Measurements from ENCODE around the gene RAP1GAP2. TPM values are rescaled to one million over a fixed set of nuclear protein-coding genes. Genes with fewer than 3 reads are reported as not detected.

Gene RAP1GAP2
- total RNA-seq, 2 experiments from 2014 or later: 0.64 to 0.86 TPM

DNA sequence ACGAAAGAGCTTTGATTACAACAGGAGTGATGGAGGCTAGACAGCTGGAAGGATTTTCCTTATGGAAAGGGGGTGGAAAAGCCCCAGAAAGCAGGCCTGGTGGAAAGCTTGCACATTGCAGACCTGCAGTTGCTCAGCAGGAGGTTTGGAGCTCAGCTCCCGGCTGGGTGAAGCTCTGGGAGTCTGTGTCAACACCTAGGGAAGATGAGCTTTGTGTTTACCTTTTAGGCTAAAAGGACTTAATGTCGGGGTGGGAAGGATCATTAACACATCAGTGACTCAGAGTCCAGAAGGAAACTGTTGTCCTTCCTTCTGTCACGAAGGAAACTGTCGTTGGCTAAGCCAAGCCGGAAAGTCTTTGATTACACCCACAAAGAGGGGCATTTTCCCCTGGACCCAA, 48.2 kb downstream of the RAP1GAP2 start:
- H3K4me3 Mint-ChIP-seq: no peak overlapping the region
- no peaks in the 10 kb centered on the region for H3K27me3 Mint-ChIP-seq
- ATAC-seq (no peak), DNase-seq (no peak)
- H3K36me3 Mint-ChIP-seq (ENCODE audit: low read depth): no peaks in the 10 kb centered on the region
- no peak overlapping the region for H3K27ac Mint-ChIP-seq
- no peaks in the 10 kb centered on the region for H3K9me3 Mint-ChIP-seq (ENCODE audit: low read depth)
- peaks cover 15% of the 10 kb centered on the region for H3K4me1 Mint-ChIP-seq
- intact Hi-C loops (cut with DNase I, micrococcal nuclease): no loop called here
- ChIA-PET POLR2A (no interaction called here), CTCF (interaction anchor here (0.5 to 0.7 kb wide), 3 partner anchors 10 to 87 kb away, joined by 3 read pairs; no protein-coding TSS in a partner anchor)

DNA sequence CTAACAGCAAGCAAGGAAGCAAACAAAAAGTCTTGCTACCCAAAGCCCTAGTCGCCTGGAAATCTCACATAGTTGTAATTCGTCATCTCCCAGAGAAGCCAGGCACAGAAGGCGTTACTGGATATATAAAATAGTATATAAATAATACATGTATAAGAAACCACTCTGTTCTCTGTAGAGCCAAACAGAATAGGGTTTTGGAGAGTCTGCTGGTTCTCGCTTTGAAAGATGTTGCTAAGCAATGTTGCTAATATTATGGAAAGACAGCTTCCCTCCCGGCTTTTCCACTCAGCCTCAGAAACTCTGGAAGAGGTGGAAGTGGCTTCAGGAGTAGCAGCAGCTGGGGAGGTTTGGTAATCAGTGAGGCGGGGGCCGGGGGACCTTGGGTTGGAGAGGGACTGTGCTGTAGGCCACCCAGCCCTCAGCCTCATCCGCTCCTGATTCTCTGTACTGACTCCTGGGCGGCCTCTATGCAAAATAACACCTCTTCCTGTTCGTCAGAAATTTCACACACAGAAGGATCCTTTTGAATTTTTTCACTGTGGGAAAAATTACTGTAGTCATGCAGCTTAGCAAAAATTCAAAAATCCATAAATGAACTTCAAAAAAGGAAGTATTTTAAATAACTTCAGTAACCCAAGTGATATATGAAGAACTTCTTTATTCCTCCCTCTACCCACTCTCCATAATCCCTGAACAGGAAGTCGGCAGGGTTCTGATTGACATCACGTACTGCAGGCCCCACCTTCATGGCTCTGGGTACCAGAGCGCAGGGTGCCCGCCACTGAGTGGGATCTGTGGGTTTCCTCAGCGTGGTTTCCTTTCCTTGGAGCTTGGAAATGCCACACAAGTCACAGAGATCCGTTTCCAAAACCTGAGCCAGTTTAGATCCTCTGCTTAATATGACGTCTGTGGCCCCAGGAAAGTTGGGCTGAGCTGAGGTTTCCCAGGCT, 51.4 kb downstream of the RAP1GAP2 start:
- Mint-ChIP-seq H3K4me1 (peaks cover 15% of the 10 kb centered on the region), H3K9me3 (ENCODE audit: low read depth) (no peaks in the 10 kb centered on the region), H3K27ac (no peak overlapping the region), H3K27me3 (peaks cover 13% of the 10 kb centered on the region), H3K36me3 (ENCODE audit: low read depth) (no peaks in the 10 kb centered on the region), H3K4me3 (no peak overlapping the region)
- DNase-seq (peak; percentile 16), ATAC-seq (no peak)
- intact Hi-C loops (cut with DNase I, micrococcal nuclease): loop anchor here (1.0 to 2.0 kb wide), 3 partner anchors 59 to 166 kb away; no protein-coding TSS in a partner anchor
- POLR2A ChIA-PET: interaction anchor here (0.6 kb wide), 1 partner anchor 18 kb away, joined by 3 read pairs; no protein-coding TSS in a partner anchor
- CTCF ChIA-PET: interaction anchor here (0.6 to 5.3 kb wide), 20 partner anchors 9 to 170 kb away, joined by 3 to 39 read pairs (median 4); no protein-coding TSS in a partner anchor

DNA sequence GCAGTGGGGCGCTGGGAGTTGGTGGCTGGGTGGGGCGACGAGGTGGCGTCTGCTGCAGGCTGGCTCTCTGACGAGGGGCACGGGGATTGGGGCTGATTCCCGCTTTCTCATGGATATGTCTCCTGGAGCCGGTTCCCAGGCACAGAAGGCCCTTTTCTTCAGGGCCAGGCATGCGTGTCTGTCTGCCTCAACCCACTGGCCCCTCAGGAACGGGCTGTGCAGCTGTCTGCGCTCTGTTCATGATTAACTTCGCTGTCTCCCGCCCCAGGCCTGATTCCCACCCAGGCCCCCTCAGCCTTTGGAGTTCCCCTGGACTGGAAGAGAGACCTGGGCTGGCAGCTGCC, 53.1 kb downstream of the RAP1GAP2 start:
- Mint-ChIP-seq H3K36me3 (ENCODE audit: low read depth) (no peaks in the 10 kb centered on the region), H3K4me3 (no peak overlapping the region), H3K27ac (no peak overlapping the region), H3K9me3 (ENCODE audit: low read depth) (no peaks in the 10 kb centered on the region), H3K4me1 (peaks cover 15% of the 10 kb centered on the region), H3K27me3 (peaks cover 15% of the 10 kb centered on the region)
- intact Hi-C loops (cut with DNase I, micrococcal nuclease): loop anchor here (1.0 to 2.0 kb wide), 2 partner anchors 58 to 81 kb away; no protein-coding TSS in a partner anchor
- ChIA-PET POLR2A (no interaction called here), CTCF (interaction anchor here (0.5 to 5.3 kb wide), 13 partner anchors 11 to 294 kb away, joined by 3 to 39 read pairs (median 4); no protein-coding TSS in a partner anchor)
- DNase-seq (no peak), ATAC-seq (no peak)

DNA sequence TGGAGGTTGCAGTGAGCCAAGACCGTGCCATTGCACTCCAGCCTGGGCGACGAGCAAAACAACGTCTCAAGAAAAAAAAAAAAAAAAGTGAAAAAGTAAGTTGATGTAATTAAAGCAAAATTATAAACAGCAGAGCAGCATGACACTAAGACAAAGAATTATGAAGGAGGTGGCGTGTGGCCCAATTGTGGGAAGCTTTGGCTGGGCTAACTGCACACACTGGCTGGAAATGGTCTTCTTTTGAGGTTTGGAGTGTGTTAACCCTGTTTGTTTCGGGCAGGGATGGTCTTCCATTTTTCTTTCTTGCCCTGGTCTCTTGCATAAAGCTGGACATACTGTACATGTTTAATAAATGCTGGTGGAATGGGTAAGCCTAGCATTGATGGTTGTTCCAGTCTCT, 54.8 kb downstream of the RAP1GAP2 start:
- DNase-seq (no peak), ATAC-seq (no peak)
- H3K9me3 Mint-ChIP-seq (ENCODE audit: low read depth): no peaks in the 10 kb centered on the region
- no peak overlapping the region for H3K4me3 Mint-ChIP-seq
- no peaks in the 10 kb centered on the region for H3K36me3 Mint-ChIP-seq (ENCODE audit: low read depth)
- no peak overlapping the region for H3K27ac Mint-ChIP-seq
- intact Hi-C loops (cut with DNase I, micrococcal nuclease): no loop called here
- peaks cover 24% of the 10 kb centered on the region for H3K4me1 Mint-ChIP-seq
- POLR2A ChIA-PET: no interaction called here
- H3K27me3 Mint-ChIP-seq: peaks cover 26% of the 10 kb centered on the region
- CTCF ChIA-PET: interaction anchor here (0.7 to 1.2 kb wide), 3 partner anchors 80 to 163 kb away, joined by 3 to 8 read pairs (median 4); no protein-coding TSS in a partner anchor

DNA sequence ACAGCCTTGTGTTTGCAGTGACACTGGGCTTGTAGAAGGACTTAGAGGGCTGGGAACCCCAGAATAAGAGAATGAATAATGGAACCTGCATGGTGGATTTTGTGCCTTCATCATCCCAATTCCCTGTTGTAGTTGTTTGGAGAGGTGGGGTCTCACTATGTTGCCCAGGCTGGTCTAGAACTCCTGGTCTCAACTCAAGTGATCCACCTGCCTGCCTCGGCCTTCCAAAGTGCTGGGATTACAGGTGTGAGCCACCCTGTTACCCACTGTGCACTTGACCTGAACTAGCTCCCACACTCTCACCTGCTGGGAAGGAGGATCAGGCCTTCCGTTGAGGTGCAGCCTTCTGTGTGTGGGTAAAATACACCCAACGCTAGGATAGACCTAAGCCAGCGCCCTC, 55.4 kb downstream of the RAP1GAP2 start:
- ATAC-seq: no peak
- H3K4me3 Mint-ChIP-seq: no peak overlapping the region
- no peaks in the 10 kb centered on the region for H3K36me3 Mint-ChIP-seq (ENCODE audit: low read depth)
- H3K27ac Mint-ChIP-seq: no peak overlapping the region
- CTCF ChIA-PET: interaction anchor here (0.7 to 1.2 kb wide), 4 partner anchors 14 to 163 kb away, joined by 3 to 8 read pairs (median 4); no protein-coding TSS in a partner anchor
- POLR2A ChIA-PET: no interaction called here
- peaks cover 24% of the 10 kb centered on the region for H3K4me1 Mint-ChIP-seq
- H3K9me3 Mint-ChIP-seq (ENCODE audit: low read depth): no peaks in the 10 kb centered on the region
- intact Hi-C loops (cut with DNase I, micrococcal nuclease): no loop called here
- no peak for DNase-seq
- H3K27me3 Mint-ChIP-seq: peaks cover 30% of the 10 kb centered on the region

DNA sequence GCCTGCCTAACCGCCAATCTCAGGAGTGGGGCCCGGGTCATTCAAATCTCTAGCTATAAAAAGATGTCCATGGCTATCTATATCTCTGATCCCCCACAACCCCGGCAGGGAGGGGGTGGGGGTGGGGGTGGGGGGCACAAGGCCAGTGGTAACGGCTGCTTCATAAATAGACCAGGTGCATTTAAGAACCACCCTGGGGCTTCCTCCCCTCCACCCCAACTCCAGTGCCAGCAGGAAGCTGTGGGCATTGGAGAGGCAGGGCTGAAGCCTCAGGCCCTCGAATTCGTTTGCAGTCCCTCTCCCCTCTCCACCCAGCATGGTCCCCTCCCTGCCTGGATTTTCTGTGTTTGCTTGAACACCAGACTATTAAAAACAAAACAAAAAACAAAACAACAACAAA, 56.0 kb downstream of the RAP1GAP2 start:
- Mint-ChIP-seq H3K9me3 (ENCODE audit: low read depth) (no peaks in the 10 kb centered on the region), H3K4me1 (peaks cover 24% of the 10 kb centered on the region)

DNA sequence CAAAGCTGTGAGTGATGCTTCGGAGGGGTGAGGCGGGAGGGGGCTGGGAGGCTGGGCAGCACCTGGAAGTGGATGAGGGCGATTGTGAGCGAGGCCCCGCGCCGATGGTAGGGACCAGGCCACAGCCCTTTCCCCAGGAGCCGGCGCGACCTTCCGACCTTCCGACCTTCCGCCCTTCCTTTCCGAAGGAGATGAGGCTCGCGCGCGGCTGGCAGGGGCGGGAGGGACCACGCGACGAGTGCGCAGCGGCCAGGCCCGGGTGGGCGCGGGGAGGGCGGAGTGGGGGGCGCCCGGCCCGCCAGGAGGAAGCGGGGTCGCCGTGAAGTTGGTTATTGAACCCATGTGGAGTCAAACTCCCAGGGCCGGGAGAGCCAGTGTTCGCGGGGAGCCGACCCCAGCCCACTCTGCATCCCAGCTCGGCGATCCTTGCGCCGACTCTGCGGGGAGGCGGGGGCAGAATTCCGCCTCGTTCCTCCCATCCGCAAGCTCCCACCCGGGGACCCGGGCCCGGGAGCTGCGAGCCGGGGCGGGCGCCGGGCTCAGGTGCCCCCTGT, 56.6 kb downstream of the RAP1GAP2 start:
- DNase-seq: no peak
- intact Hi-C loops (cut with DNase I, micrococcal nuclease): no loop called here
- CTCF ChIA-PET: interaction anchor here (0.6 kb wide), 1 partner anchor 57 kb away, joined by 5 read pairs; the partner anchor contains the start of gene RAP1GAP2
- Mint-ChIP-seq H3K4me3 (peak overlapping the region; percentile 47), H3K9me3 (ENCODE audit: low read depth) (no peaks in the 10 kb centered on the region), H3K27ac (no peak overlapping the region), H3K27me3 (peaks cover 30% of the 10 kb centered on the region), H3K36me3 (ENCODE audit: low read depth) (no peaks in the 10 kb centered on the region), H3K4me1 (peaks cover 20% of the 10 kb centered on the region)
- POLR2A ChIA-PET: no interaction called here
- ATAC-seq: no peak

More for the DNA sequence above, 56.0 kb downstream of the RAP1GAP2 start:
- DNase-seq (no peak), ATAC-seq (no peak)
- POLR2A ChIA-PET: no interaction called here
- no peak overlapping the region for H3K27ac Mint-ChIP-seq
- peak overlapping the region; percentile 47 for H3K4me3 Mint-ChIP-seq
- no peaks in the 10 kb centered on the region for H3K36me3 Mint-ChIP-seq (ENCODE audit: low read depth)
- CTCF ChIA-PET: interaction anchor here (0.6 to 0.7 kb wide), 2 partner anchors 15 to 56 kb away, joined by 3 to 5 read pairs; partner anchors contain the start of gene RAP1GAP2
- H3K27me3 Mint-ChIP-seq: peaks cover 30% of the 10 kb centered on the region
- intact Hi-C loops (cut with DNase I, micrococcal nuclease): no loop called here

DNA sequence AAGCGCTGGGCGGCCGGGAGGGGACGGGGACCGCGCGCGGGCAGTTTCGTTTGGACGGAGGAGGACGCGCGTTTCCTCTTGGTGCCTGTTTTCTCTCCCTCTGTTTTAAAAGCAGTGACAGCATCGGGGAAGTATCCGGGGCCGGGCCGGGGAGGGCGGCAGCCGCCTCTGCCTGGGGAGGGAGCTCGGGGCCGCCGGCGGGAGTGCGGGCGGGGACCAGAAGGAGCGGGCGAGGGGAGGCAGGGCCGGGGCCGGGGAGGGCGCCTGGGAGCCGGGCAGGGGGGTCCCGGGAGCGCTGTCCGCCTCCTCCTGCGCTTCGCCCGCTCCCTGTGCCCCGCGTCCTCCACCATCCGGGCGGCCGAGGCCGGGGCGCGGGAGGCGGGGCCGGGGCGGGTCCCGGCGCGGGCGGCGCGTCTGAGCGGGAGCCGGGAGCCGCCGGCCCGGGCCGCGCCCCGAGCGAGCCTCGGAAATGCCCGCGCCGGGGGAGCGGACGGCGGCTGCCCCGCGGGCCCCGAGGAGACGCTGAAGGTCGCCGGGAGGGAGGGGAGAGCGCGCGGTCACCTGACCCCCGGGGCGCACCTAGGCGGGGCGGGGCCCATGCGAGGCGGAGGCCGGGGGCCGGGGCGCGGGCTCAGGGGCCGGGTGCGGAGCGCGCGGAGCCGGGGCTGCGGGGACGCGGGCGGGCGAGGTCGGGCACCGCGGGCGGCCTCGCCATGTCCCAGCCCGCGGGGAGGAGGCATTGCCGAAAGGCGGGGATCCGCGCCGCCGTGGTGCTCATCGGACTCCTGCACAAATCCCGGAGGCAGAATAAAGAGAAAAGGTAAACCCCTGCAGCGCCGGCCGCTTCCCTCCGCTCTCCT, 57.3 kb downstream of the RAP1GAP2 start:
- CTCF ChIA-PET: no interaction called here
- Mint-ChIP-seq H3K4me3 (peak overlapping the region; percentile 70), H3K36me3 (ENCODE audit: low read depth) (no peaks in the 10 kb centered on the region), H3K27ac (no peak overlapping the region), H3K27me3 (peaks cover 30% of the 10 kb centered on the region), H3K4me1 (peaks cover 14% of the 10 kb centered on the region), H3K9me3 (ENCODE audit: low read depth) (no peaks in the 10 kb centered on the region)
- DNase-seq (peak; percentile 49), ATAC-seq (peak; percentile 42)
- POLR2A ChIA-PET: no interaction called here
- intact Hi-C loops (cut with DNase I, micrococcal nuclease): no loop called here

DNA sequence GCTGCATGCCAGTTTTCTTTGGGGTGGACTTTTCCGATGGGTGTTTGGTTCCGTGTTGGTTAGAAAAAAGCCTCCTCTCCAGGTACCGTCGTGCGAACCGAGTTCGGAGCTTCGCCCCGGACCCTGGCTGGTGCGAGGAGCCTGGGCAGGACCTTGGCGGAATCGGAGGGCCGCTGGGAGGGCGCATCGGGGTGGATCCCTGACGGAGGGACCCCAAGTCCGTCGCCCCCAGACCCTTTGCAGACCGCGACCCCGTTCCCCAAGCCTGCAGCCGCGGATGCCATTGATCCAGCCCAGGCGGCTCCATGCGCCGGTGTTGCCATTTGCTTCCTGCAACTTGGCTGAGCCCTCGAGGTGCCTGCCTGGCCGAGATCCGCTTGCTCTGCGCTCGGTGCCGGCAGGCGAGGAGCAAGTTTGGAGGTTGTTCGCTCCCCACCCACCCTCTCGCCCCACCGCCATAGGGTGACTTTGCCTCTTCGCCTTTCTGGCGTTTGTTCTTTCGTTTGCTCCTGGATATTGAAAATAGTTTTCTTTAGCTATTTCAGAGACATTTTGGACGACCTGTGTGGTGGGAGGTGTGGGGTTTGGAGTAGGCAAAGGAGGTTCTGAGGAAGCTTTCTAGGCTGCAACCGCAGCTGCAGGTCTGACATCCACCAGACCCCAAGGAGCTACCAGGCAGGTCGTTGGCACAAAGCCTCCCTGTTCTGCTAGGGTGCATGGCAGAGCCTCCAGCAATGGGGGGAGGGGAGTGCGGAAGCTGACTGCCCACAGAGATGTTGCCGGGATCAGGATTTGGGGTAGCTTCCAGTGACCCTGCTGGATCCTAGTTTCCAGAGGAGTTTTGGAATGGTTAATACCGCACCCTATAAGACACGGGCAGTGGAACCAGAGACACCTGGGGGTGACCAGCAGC, 58.2 kb downstream of the RAP1GAP2 start:
- CTCF ChIA-PET: interaction anchor here (0.8 kb wide), 1 partner anchor 158 kb away, joined by 3 read pairs; no protein-coding TSS in a partner anchor

DNA sequence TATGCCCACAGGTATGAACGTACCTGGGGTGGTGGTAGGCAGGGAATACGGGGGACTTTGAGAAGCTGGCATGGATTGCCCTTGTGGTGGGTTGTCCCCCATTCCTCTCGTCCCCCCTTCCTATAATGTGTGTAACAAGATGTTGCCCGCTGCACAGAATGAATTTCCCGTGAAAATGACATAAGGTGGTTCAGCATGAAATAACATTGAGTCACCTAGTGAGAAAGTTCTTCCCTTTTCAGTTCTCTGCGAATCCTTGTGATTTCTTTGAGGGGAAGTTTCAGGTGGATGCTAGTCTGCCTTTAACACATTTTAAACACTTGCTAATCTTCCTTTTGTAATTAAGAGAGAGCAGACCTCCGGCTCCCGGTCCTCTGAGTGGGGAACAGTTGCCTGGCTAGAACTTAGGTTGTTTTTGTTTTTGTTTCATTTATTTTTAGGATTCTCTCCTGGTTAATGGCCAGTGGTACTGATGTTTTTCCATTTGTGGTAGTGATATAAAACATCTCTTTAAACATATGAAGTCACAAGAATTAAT, 58.9 kb downstream of the RAP1GAP2 start:
- no peak overlapping the region for H3K27ac Mint-ChIP-seq
- no peak for DNase-seq
- intact Hi-C loops (cut with DNase I, micrococcal nuclease): no loop called here
- no peak for ATAC-seq
- CTCF ChIA-PET: interaction anchor here (0.7 to 0.8 kb wide), 2 partner anchors 26 to 157 kb away, joined by 3 to 4 read pairs; no protein-coding TSS in a partner anchor
- POLR2A ChIA-PET: no interaction called here
- peaks cover 9% of the 10 kb centered on the region for H3K4me1 Mint-ChIP-seq
- H3K36me3 Mint-ChIP-seq (ENCODE audit: low read depth): peaks cover 3% of the 10 kb centered on the region
- H3K4me3 Mint-ChIP-seq: peak overlapping the region; percentile 70
- peaks cover 30% of the 10 kb centered on the region for H3K27me3 Mint-ChIP-seq
- no peaks in the 10 kb centered on the region for H3K9me3 Mint-ChIP-seq (ENCODE audit: low read depth)

More for the DNA sequence above, 58.2 kb downstream of the RAP1GAP2 start:
- no peaks in the 10 kb centered on the region for H3K36me3 Mint-ChIP-seq (ENCODE audit: low read depth)
- H3K4me1 Mint-ChIP-seq: peaks cover 9% of the 10 kb centered on the region
- ATAC-seq (peak; percentile 42), DNase-seq (peak; percentile 49)
- H3K27ac Mint-ChIP-seq: no peak overlapping the region
- no peaks in the 10 kb centered on the region for H3K9me3 Mint-ChIP-seq (ENCODE audit: low read depth)
- H3K4me3 Mint-ChIP-seq: peak overlapping the region; percentile 70
- peaks cover 30% of the 10 kb centered on the region for H3K27me3 Mint-ChIP-seq
- intact Hi-C loops (cut with DNase I, micrococcal nuclease): no loop called here
- POLR2A ChIA-PET: no interaction called here

Data from activated CD4-positive, alpha-beta T cell treated with anti-CD3 and anti-CD28 coated beads for 36 hours (primary cell).